ENCODE data around the gene KNDC1.

DNA sequence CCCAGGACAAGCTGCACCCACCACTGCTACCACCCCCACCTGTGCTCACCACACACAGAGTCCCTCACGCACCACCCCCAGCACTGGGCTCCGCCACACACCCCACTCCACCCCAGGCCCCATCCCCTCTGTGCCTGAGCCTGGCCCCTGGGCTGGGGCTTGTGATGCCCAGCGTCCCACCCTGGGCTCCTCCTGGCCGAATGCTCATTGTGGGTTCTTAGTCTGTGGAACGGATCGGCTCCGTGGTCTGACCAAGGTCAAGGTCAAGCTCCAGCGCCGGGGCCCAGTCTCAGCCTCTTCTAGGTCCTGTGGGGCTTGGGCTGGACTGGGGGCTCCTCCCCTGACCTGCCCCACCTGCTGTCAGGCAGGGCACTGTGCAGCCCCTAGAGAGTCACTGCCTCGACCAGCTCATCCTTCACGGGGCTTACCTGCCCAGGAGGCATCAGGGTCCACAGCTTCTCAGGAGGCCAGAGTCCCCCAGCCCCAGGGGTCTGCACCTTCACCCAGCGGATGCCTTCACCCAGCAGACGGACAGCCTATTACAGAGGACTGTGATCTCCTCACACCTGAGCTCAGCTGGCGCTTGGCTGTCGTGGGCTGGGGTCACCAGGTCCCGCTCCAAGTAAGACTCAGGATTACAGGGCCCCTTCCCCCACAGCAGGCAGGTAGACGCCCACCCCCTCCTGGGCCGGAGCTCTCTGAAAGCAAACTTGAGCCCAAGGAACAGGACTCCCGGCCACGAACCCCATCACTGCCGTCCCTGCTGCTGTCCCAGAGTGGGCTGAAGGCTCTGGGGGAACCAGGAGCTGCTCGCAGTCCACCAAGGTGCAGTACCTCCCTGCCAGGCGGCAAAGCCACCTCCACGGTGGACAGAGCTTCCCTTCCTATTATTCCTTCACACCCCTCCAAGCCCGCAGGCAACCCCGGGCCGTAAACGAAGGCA, 54.7 kb downstream of the KNDC1 start:
- TF ChIP-seq, protein P1, sequence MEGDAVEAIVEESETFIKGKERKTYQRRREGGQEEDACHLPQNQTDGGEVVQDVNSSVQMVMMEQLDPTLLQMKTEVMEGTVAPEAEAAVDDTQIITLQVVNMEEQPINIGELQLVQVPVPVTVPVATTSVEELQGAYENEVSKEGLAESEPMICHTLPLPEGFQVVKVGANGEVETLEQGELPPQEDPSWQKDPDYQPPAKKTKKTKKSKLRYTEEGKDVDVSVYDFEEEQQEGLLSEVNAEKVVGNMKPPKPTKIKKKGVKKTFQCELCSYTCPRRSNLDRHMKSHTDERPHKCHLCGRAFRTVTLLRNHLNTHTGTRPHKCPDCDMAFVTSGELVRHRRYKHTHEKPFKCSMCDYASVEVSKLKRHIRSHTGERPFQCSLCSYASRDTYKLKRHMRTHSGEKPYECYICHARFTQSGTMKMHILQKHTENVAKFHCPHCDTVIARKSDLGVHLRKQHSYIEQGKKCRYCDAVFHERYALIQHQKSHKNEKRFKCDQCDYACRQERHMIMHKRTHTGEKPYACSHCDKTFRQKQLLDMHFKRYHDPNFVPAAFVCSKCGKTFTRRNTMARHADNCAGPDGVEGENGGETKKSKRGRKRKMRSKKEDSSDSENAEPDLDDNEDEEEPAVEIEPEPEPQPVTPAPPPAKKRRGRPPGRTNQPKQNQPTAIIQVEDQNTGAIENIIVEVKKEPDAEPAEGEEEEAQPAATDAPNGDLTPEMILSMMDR (IDR thresholded peaks at IDR 0.05; ENCODE audit: insufficient read depth, low read length) = no peak
- TF ChIP-seq, protein P2, sequence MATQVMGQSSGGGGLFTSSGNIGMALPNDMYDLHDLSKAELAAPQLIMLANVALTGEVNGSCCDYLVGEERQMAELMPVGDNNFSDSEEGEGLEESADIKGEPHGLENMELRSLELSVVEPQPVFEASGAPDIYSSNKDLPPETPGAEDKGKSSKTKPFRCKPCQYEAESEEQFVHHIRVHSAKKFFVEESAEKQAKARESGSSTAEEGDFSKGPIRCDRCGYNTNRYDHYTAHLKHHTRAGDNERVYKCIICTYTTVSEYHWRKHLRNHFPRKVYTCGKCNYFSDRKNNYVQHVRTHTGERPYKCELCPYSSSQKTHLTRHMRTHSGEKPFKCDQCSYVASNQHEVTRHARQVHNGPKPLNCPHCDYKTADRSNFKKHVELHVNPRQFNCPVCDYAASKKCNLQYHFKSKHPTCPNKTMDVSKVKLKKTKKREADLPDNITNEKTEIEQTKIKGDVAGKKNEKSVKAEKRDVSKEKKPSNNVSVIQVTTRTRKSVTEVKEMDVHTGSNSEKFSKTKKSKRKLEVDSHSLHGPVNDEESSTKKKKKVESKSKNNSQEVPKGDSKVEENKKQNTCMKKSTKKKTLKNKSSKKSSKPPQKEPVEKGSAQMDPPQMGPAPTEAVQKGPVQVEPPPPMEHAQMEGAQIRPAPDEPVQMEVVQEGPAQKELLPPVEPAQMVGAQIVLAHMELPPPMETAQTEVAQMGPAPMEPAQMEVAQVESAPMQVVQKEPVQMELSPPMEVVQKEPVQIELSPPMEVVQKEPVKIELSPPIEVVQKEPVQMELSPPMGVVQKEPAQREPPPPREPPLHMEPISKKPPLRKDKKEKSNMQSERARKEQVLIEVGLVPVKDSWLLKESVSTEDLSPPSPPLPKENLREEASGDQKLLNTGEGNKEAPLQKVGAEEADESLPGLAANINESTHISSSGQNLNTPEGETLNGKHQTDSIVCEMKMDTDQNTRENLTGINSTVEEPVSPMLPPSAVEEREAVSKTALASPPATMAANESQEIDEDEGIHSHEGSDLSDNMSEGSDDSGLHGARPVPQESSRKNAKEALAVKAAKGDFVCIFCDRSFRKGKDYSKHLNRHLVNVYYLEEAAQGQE (IDR thresholded peaks at IDR 0.05; ENCODE audit: insufficient replicate concordance, low read depth) = no peak
- TF ChIP-seq GABPA (IDR thresholded peaks at IDR 0.05; ENCODE audit: low read depth) = no peak
